ENCODE data around the gene GMPPB. TPM values are rescaled to one million over a fixed set of nuclear protein-coding genes. Genes with fewer than 3 reads are reported as not detected.

GMPPB gene
- total and polyA plus RNA-seq, 2 of the 8 experiments (the other 6 are each of a cell fraction or from before 2014, with no cell fraction given) = 20.9 to 23.9 TPM

GRCh38 chr3:49725906-49726681 lies 2.3 kb upstream of the GMPPB start:
- no peak overlapping the region for H3K4me2 ChIP-seq (ENCODE audit: insufficient read depth in 1 of 2, low read depth in 2 of 2, low read length in 2 of 2)
- H3K27ac ChIP-seq (ENCODE audit: low read depth, low read length) = no peak overlapping the region
- H3K9ac ChIP-seq (replicated peaks in 1 of 4; ENCODE audit: extremely low read depth in 1 of 4, low read depth in 3 of 4, low read length in 3 of 4) = no peak overlapping the region
- WGBS, 2 experiments (ENCODE audit: extremely low coverage in 1 of 2, insufficient coverage in 1 of 2, insufficient read length in 1 of 2, insufficient replicate concordance in 2 of 2, low coverage in 1 of 2, low lambda C conversion rate in 2 of 2, missing lambda C conversion rate in 1 of 2) = 94% methylated on average over 8 of the region's 11 CpGs; no CpG with 5 or more reads in 1 of the 2 experiments
- no peak overlapping the region for H4K8ac ChIP-seq (ENCODE audit: extremely low read depth, insufficient read depth, low read length)
- no peak overlapping the region for H3K4me3 ChIP-seq (ENCODE audit: extremely low read depth in 1 of 4, insufficient read depth in 2 of 4, low read depth in 3 of 4, low read length in 4 of 4)
- H3K9me3 ChIP-seq (ENCODE audit: insufficient read depth in 2 of 2, low read depth in 1 of 2, low read length in 1 of 2) = no peaks in the 10 kb centered on the region
- peaks cover 0 to 8% of the 10 kb centered on the region in 2 experiments; a peak in 1 of 4 replicates for H3K79me2 ChIP-seq (ENCODE audit: control insufficient read depth in 1 of 2, insufficient read depth in 2 of 2, low read length in 2 of 2)
- no peak overlapping the region for H2BK5ac ChIP-seq (ENCODE audit: low read depth, low read length)
- no peak overlapping the region for H2BK15ac ChIP-seq (ENCODE audit: low read length)
- no peak overlapping the region for H3K23ac ChIP-seq (ENCODE audit: insufficient read length)
- H3K79me1 ChIP-seq (ENCODE audit: low read depth, low read length) = peaks cover 5% of the 10 kb centered on the region; the same call in 1 of the 2 replicates
- FAIRE-seq (no peak), DNase-seq (ENCODE audit: low read depth in 1 of 2, low spot score in 2 of 2) (no peak)
- CTCF ChIA-PET (ENCODE audit: partially characterized antibody) = interaction anchor here (0.8 to 1.5 kb wide), 4 partner anchors 22 to 179 kb away, joined by 3 read pairs; no protein-coding TSS in a partner anchor
- no peak overlapping the region for H3K18ac ChIP-seq (ENCODE audit: extremely low read depth, low read length)
- H2AK5ac ChIP-seq (ENCODE audit: low read depth, low read length) = no peak overlapping the region
- H3K23me2 ChIP-seq (ENCODE audit: low read depth, low read length) = peaks cover 6% of the 10 kb centered on the region; the same call in 1 of the 2 replicates
- no peak overlapping the region for H4K91ac ChIP-seq (replicated peaks; ENCODE audit: insufficient read length, low read length)
- H2BK20ac ChIP-seq (ENCODE audit: low read length) = no peak overlapping the region
- peaks cover 0 to 15% (median 8%) of the 10 kb centered on the region in 4 experiments; a peak in 6 of 7 replicates for H3K4me1 ChIP-seq (replicated peaks in 1 of 4; ENCODE audit: control insufficient read depth in 3 of 4, insufficient read depth in 4 of 4, low read length in 3 of 4)
- H3K27me3 ChIP-seq (replicated peaks in 1 of 4; ENCODE audit: control insufficient read depth in 3 of 4, extremely low read depth in 1 of 4, insufficient read depth in 3 of 4, low read length in 3 of 4) = no peaks in the 10 kb centered on the region
- no peak overlapping the region for H2BK12ac ChIP-seq (ENCODE audit: low read depth, low read length)
- peaks cover 10 to 25% (median 21%) of the 10 kb centered on the region in 4 experiments for H3K36me3 ChIP-seq (ENCODE audit: control insufficient read depth in 2 of 4, insufficient read depth in 4 of 4, low read length in 3 of 4)
- peaks cover 5 to 13% of the 10 kb centered on the region in 2 experiments for H4K20me1 ChIP-seq (replicated peaks in 1 of 2; ENCODE audit: control insufficient read depth in 1 of 2, insufficient read depth in 2 of 2, low read length in 2 of 2)
- TF ChIP-seq E2F6 (IDR thresholded peaks at IDR 0.05) (no peak), CHD2 (IDR thresholded peaks at IDR 0.05; ENCODE audit: low read length) (no peak), ASH2L (IDR thresholded peaks at IDR 0.05; ENCODE audit: low read length) (no peak)
- H3K56ac ChIP-seq (replicated peaks; ENCODE audit: insufficient read length, low read depth, low read length) = no peak overlapping the region
- POLR2A ChIA-PET (ENCODE audit: partially characterized antibody) = interaction anchor here (1.2 to 4.8 kb wide), 3 partner anchors 8 to 61 kb away, joined by 6 to 18 read pairs (median 6); partner anchors contain the start of gene IP6K1
- H3K14ac ChIP-seq (ENCODE audit: insufficient read length) = no peak overlapping the region
- no peak overlapping the region for H2BK120ac ChIP-seq (replicated peaks; ENCODE audit: low read depth, low read length)
- no peak overlapping the region for H4K5ac ChIP-seq (ENCODE audit: insufficient read length, low read depth, low read length)
- no peak overlapping the region for H3K4ac ChIP-seq (replicated peaks; ENCODE audit: insufficient read length, low read depth, low read length)
- no peak overlapping the region for H2AFZ ChIP-seq (ENCODE audit: low read length)

All from H1 (cell line).